HG03175 (cell line): ENCODE measurements around the gene FHOD1.

ENCODE experiments used
- ATAC-seq: cut with Tn5 transposase; IDR thresholded peaks from one replicate; pipeline ENCODE4 v1.9.1; 2021; ENCODE audit warnings: mild to moderate bottlenecking, moderate library complexity; ENCODE audit not compliant: unreplicated experiment

Gene FHOD1

DNA sequence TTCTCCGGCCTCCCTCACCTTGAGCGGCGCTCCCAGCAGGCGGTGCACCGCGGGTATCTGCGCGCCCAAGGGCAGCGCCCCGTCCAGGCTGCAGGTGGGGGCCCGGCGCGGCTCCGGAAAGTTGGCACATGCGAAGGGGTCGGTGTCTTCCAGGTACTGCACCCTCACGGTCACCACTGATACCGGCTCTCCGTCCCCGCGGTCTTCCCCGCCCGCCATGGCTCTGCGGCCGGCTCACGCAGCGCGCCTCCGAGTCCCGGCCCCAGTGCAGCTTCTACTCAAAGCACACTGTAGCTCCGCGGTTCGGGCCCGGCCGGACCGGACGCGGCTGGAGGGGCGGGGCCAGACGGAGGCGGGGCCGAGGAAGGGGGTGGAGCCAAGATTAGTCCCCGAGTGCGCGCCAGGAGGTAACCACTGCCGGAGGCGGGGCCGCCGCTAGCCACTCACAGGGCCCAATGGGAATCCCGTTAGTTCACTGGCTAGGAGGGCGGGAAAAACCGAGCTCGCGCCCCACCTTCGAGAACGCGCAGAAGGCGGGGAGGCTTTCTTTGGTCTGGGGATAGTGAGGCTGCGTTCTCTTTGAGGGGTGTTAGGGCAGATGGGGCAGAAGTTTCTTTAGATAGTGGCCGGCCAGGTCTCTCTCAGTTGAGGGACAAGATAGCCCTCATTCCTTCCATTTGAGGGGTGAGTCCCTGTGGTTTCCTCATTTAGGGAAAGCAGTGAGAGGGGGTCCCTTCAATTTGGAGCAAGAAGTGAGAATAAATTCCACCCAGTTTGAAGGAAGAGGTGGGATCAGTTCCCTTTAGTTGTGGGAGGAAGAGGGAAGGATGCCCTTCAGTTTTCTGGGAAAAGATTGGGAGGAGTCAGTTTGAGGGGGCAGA, at the start of gene FHOD1:
Gene FHOD1, minus strand, starts transcription at position 290 of the 881 bp plus-strand sequence. Its CDS starts 71 bp downstream, at position 219.
- ATAC-seq, result peak; percentile 55

GRCh38 chr16:67296420-67296819, 49.1 kb upstream of the FHOD1 start:
- ATAC-seq, result no peak

GRCh38 chr16:67294938-67295361, 47.7 kb upstream of the FHOD1 start:
- ATAC-seq, result no peak

DNA sequence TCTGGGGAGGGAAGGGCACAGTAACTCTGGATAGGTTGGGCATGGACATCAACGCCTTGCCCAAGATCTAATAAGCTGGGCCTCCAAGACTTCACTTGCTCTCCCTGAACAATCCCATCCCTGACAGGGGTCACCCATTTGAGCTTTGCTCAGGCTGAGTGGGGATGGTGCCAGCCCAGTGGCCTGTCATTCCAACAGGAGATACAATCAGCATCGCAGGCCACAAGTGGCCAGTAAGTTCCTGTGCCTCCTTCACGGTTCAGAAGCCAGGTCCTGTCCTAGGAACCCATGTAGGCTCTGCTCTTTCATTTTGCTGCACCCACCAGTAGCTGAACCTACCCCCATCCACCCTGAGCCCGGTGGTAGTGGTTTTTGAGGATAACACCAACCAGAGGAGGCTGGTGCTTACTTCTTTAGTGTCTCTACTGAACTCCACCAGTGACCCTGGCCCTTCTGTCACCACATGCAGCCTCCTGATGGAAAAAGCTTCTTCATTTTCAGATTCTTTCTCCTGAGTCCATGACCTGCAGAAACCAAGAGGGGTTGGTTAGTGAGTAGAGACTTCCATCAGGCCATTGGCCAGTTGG, 47.0 kb upstream of the FHOD1 start:
- ATAC-seq, result no peak

GRCh38 chr16:67291461-67291860, 44.2 kb upstream of the FHOD1 start:
- ATAC-seq, result no peak

DNA sequence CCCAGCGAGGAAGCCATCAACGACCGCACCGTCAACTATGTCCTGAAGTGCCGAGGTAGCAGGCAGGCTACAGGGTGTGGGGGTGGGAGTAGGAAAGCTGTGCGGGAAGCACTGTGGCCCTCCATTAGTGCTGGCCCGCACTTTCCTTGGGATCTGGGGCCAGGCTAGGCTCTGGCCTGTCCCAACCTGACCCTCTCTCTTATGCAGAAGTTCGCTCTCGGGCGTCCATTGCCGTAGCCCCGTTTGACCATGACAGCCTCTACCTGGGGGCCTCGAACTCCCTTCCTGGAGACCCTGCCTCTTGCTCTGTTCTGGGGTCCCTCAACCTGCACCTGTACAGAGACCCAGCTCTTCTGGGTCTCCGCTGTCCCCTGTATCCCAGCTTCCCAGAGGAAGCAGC, 40.7 kb upstream of the FHOD1 start:
- no peak for ATAC-seq

GRCh38 chr16:67286441-67287235, 39.4 kb upstream of the FHOD1 start:
- ATAC-seq, result no peak

GRCh38 chr16:67284699-67285646, 37.7 kb upstream of the FHOD1 start:
- no peak for ATAC-seq

GRCh38 chr16:67283826-67284555, 36.7 kb upstream of the FHOD1 start:
- ATAC-seq, result no peak

DNA sequence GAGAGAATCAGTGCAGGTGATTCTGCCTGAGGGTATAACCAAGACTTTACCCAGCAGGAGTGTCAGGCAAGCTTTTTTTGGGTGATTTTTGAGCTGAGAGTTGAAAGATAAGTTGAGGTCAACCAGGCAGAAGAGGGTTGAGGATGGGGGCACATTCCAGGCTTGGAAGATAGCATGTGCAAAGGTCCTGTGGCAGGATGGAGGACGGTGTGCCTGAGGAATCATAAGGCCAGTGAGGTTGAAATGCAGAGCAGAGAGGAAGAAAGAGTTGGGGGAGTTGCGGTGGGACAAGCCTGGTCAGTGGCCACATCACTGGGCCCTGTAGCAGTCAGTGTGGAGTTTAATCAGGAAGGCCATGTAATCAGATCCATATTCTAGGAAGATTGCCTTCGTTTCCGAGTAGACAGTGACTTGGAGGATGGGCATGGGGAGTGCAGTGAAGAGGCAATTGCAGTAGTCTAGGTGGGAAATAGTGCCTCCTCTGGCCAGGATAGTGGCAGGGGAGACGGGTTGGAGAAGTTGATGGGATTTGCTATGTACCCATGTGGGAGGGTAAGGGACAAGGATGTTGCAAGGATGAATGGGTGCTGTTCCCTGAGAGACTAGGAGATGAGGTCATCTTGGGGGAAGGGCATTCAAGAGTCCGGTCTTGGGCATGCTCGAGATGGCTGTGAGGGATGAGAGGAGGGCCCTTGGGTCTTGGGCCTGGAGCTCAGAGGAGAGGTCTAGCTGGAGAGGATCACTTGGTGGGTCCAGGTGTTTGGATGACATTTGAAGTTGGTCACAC, 36.0 kb upstream of the FHOD1 start:
- no peak for ATAC-seq

DNA sequence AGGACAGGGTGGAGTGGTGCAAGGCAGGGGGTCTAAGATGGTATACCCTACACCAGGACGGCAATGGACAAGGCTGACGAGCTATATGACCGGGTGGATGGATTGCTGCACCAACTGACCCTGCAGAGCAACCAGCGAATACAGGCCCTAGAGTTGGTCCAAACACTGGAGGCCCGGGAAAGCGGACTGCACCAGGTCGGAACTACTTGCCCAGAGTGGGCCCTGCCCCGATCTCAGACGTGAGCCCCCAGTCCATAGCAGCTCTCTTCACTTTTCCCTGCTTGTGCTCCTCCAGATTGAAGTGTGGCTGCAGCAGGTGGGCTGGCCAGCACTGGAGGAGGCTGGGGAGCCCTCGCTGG, 35.1 kb upstream of the FHOD1 start:
- ATAC-seq, result no peak

GRCh38 chr16:67281536-67282446, 34.5 kb upstream of the FHOD1 start:
- ATAC-seq, result no peak

DNA sequence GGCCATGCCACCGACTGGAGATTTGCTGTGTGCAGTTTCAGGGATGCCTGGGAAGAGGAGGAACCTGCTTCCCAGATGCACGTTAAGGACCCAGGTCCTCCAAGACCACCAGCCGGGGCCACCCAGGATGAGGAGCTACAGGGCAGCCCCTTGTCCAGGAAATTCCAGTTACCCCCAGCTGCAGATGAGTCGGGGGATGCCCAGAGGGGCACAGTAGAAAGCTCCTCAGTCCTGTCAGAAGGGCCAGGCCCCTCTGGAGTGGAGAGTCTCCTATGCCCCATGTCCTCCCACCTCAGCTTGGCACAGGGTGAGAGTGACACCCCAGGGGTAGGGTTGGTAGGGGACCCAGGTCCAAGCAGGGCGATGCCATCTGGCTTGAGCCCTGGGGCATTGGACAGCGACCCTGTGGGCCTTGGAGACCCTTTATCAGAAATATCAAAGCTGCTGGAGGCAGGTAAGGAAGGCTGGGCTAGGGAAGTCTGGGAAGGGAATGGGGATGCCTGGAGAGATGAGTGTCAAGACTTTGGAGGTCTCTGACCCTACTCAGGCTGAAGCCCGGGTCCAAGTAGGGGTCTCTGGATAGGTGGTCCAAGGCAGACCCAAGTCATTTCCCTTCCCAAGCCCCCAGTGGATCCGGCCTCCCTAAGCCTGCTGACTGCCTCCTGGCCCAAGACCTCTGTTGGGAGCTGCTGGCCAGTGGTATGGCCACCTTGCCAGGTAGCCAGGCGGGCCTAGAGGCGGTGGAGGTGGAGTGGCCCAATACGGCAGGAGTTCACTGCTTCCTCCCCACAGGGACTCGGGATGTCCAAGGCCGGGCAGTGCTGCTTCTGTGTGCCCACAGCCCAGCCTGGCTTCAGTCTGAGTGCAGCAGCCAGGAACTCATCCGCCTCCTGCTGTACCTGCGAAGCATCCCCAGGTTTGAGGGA, 33.1 kb upstream of the FHOD1 start:
- ATAC-seq, result no peak

- ATAC-seq, result peak; percentile 93
Measured at GRCh38 chr16:67279296-67280089, 32.2 kb upstream of the FHOD1 start, which contains the start of gene PLEKHG4. TSS of gene PLEKHG4 (plus strand) at chr16:67279532. CDS start at chr16:67280045, 513 bp downstream.

GRCh38 chr16:67278773-67279295, 31.6 kb upstream of the FHOD1 start:
- ATAC-seq, result peak; percentile 33
